ENCODE data around the gene SIGLEC7.

The SIGLEC7 gene

DNA sequence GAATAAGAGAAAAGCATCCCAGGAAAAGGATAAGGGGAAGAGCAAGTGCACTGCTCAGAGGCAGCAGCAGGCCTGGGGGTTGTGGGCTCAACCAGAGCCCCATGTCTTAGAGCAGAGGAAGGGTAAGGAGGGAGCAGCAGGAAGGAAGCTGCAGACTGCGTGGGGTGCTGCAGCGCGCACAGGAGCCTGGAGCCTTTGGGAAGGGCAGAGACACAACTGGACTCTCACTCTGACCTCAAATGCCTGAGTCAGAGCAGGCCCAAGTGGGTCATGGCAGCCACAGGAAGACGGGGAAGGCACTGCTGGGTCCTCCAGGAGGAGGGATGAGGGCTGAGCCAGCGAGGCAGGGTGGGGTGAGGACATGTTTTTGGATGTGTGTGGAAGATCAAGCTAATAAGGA lies 31.6 kb downstream of the SIGLEC7 start:
- no peak for DNase-seq

DNA sequence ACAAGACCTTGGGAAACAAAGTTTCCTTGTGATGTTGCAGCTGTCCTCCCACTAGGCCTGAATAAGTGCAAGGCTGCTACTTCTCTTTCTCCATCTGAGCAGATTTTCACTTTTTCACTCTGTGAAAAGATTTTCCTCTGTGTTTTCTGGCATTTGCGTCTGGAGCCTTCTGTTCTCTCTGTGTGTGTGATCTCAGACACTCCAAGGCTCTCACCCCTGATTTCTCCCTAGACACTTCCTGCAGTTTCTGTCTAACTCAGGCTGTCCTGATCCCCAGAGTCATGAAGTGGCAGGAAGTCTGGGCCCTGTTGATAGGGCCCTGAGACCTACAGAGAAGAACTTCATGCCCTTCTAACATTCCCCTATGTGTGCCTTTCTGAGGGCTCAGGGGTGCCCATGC lies 37.2 kb downstream of the SIGLEC7 start:
- no peak for DNase-seq

- no peak for DNase-seq
Observed at GRCh38 chr19:51181377-51181912, 39.3 kb downstream of the SIGLEC7 start.

DNA sequence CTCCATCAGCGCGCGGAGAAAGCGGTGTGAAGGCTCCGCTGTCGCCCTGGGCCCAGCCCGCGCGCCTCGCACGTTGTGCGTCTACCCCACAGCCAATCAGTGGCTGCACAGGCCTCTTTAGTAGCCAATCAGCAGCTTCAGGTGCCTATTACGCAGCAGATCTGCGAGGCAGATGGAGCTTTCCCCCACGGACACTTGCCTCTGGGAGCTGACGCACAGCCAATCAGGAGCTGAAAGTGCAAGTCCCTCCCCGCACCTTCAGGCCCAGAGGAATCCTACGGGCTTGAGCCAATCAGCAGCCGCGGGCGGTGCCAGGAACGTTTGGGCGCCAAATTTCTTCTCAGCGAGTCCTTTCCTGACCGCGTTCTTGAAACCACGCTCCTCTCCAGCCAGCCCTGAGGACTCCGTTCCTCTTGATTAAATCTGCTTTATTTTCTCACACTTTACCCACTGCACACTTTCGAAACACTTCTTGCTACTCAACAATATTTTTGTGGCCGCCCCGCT lies 39.9 kb downstream of the SIGLEC7 start:
- DNase-seq, result no peak

DNA sequence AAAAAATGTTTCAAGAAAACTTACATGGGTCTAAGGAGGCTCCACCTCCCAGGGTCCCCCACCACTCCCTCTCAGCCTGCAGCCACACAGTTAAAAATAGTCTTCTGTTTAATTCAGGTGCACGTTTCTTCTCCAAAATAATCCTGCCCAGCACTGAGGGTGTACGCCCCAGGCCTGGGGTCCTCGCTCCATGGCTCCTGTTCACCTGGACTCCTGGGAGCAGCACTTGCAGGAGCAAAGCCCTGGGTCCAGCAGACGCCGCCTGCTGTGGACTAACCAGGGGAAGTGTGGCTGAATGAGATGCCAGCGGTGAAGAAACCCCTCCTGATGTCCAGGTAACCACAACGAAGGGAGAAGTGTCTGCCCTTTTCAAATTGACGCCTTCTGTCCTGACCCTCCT lies 41.5 kb downstream of the SIGLEC7 start:
- DNase-seq, result no peak

DNA sequence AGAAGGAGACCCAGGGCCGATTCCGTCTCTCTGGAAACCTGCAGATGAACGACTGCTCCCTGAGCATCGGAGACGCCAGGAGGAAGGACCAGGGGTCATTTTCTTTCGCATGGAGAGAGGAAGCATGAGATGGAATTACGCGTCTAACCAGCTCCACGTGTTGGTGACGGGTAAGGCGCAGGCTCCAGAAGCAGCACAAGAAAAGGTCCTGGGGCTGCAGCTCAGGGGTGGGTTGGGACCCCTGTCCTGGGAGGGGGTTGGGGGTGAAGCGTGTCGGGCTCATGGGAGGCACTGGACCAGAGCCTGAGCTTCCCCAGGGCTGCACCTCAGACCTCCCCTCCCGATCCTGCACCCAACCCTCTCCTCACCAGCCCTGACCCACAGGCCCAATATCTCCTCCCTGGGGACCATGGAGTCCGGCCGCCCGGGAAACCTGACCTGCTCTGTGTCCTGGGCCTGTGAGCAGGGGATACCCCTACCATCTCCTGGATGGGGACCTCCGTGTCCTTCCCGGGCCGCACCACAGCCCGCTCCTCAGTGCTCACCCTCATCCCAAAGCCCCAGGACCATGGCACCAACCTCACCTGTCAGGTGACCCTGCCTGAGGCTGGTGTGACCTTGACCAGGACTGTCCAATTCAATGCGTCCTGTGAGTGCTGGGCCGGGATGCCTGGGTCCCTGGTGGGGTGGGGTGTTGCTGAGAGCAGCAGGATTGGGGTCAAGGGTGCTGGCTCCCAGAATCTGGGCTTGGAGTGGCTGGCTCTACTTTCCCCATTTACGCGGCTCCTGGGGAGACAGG lies 43.2 kb downstream of the SIGLEC7 start:
- no peak for DNase-seq

DNA sequence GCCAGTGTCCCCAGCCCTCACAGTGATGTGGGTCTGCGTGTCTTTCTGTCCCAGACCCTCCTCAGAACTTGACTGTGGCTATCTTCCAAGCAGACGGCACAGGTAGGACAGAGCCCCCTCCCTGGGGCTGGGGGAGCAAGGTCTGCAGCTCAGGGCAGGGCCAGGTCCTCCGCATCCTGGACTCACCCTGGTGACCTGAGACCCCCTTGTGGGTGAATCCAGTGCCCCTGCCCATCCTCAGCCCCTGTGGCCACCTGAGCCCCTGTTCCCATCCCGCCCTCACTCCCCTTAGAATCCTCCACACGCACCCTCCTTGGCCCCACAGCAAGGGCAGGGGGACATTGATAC lies 43.7 kb downstream of the SIGLEC7 start:
- DNase-seq, result no peak

GRCh38 chr19:51186323-51186722 lies 44.2 kb downstream of the SIGLEC7 start:
- DNase-seq, result no peak

- no peak for DNase-seq
Observed at GRCh38 chr19:51187395-51188226, 45.5 kb downstream of the SIGLEC7 start.

- no peak for DNase-seq
Observed at GRCh38 chr19:51188227-51188559, 46.1 kb downstream of the SIGLEC7 start.

- no peak for DNase-seq
Observed at GRCh38 chr19:51192689-51193088, 50.6 kb downstream of the SIGLEC7 start.

- no peak for DNase-seq
Observed at GRCh38 chr19:51194527-51195315, 52.6 kb downstream of the SIGLEC7 start.

- DNase-seq, result no peak
Observed at GRCh38 chr19:51195316-51195586, 53.1 kb downstream of the SIGLEC7 start.

DNA sequence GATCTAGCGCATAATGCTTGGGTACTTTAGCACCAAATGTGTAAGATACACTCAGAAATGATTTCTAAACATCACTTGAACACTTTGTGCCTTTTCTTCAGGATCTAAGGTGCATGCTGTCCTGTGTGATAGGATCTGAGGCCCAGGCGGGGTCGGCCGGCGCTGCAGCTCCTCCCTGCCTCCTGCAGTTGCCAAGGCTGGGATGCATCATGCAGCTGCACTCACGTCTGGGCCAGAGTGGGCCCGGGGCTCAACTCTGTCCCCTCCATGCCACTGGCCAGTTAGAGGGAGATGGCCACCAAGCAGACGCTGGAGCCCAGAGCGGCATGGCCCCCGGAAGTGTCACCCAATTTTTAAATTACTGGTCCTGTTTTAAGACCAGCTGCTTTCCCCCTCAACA lies 53.5 kb downstream of the SIGLEC7 start:
- no peak for DNase-seq

DNA sequence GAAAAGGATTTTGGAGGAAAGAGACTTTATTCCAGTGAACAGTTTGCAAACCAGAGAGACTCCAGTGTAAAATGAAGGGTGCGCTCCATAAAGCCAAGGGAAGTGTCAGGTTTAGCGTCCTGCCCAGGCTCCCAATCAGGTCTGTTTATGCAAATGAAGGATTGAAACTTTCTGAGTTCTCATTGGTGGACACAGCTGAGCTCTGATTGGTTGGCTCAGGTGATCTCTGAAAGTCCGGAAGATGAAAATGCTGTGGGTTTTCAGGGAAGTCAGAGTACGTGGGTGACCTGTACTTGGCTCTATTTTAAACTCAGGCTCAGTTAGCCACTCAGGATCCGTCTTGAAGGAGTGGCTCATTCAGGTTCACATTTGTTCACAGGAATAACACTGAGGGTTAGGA lies 54.1 kb downstream of the SIGLEC7 start:
- no peak for DNase-seq

GRCh38 chr19:51198641-51199040 lies 56.5 kb downstream of the SIGLEC7 start:
- no peak for DNase-seq

GRCh38 chr19:51200071-51200666 lies 58.1 kb downstream of the SIGLEC7 start:
- no peak for DNase-seq

GRCh38 chr19:51201712-51202111 lies 59.6 kb downstream of the SIGLEC7 start:
- DNase-seq, result no peak

All from activated naive CD4-positive, alpha-beta T cell treated with Interleukin-2 at 50 U/mL for 16 hours (primary cell).